Liver (tissue), 9 donors: ENCODE results near the gene SIRT2. TPM values are rescaled to one million over a fixed set of nuclear protein-coding genes. Genes with fewer than 3 reads are reported as not detected.

ENCODE experiments used
- DNase-seq: peaks from one replicate; pipeline ENCODE4 v3.0.0-alpha.2; 2017; ENCODE audit warnings: low spot score
- H3K27ac ChIP-seq, 2 donors: one replicate each; pipeline ENCODE4 v1.7.0; 2013; ENCODE audit warnings: inconsistent platforms in 2 of 2, low read length in 2 of 2, control low read depth in 1 of 2, low read depth in 1 of 2, mild to moderate bottlenecking in 1 of 2
- H3K27me3 ChIP-seq, 4 donors: one replicate each; pipeline versions ENCODE4 v1.6.1 to v1.7.0; 2013; ENCODE audit warnings: low read length in 3 of 4, inconsistent platforms in 1 of 4, mild to moderate bottlenecking in 1 of 4, moderate library complexity in 1 of 4; ENCODE audit not compliant: control insufficient read depth in 4 of 4, insufficient read depth in 4 of 4
- H3K36me3 ChIP-seq, 4 donors: one replicate each; pipeline versions ENCODE4 v1.6.1 to v1.7.0; 2013; ENCODE audit warnings: low read length in 3 of 4, mild to moderate bottlenecking in 3 of 4, low read depth in 1 of 4, moderate library complexity in 1 of 4; ENCODE audit not compliant: control insufficient read depth in 4 of 4, insufficient read depth in 3 of 4
- H3K4me1 ChIP-seq, 4 donors: one replicate each; pipeline versions ENCODE4 v1.6.1 to v1.7.0; 2013; ENCODE audit warnings: low read length in 3 of 4, mild to moderate bottlenecking in 3 of 4, moderate library complexity in 1 of 4; ENCODE audit not compliant: control insufficient read depth in 4 of 4, insufficient read depth in 4 of 4
- H3K4me3 ChIP-seq, 3 donors: one replicate each; pipeline versions ENCODE4 v1.6.1 to v1.7.0; 2013; ENCODE audit warnings: low read length in 3 of 3, control low read depth in 1 of 3, low read depth in 1 of 3, mild to moderate bottlenecking in 1 of 3
- H3K9ac ChIP-seq, 2 donors: one replicate each; pipeline ENCODE4 v1.7.0; 2013; ENCODE audit warnings: low read length in 2 of 2, mild to moderate bottlenecking in 2 of 2, moderate library complexity in 2 of 2, control low read depth in 1 of 2, low read depth in 1 of 2
- H3K9me3 ChIP-seq, 4 donors: one replicate each; pipeline versions ENCODE4 v1.6.1 to v1.7.0; 2013; ENCODE audit warnings: low read length in 3 of 4; ENCODE audit not compliant: control insufficient read depth in 4 of 4
- ATF3 ChIP-seq: IDR thresholded peaks from 2 replicates; pipeline ENCODE4 v1.6.1; 2016; ENCODE audit warnings: antibody characterized with exemption
- CTCF ChIP-seq: fragments of 150-350 bp; IDR thresholded peaks from 2 replicates; pipeline ENCODE4 v1.5.1; 2017; ENCODE audit warnings: improper control_type of control experiment, low read depth, low read length; ENCODE audit not compliant: missing input control
- EGR1 ChIP-seq, 2 donors: IDR thresholded peaks; 2 replicates each; pipeline ENCODE4 v1.6.1; 2016 to 2018; ENCODE audit warnings: antibody characterized with exemption in 2 of 2, low read depth in 2 of 2
- FOXA1 ChIP-seq: IDR thresholded peaks from 2 replicates; pipeline ENCODE4 v1.6.1; 2016; ENCODE audit warnings: antibody characterized with exemption
- FOXA2 ChIP-seq: IDR thresholded peaks from 2 replicates; pipeline ENCODE4 v1.6.1; 2016; ENCODE audit warnings: antibody characterized with exemption
- GABPA ChIP-seq, 2 donors: IDR thresholded peaks in 1 of 2; conservative IDR thresholded peaks in 1 of 2; 2 replicates each; pipeline ENCODE4 v1.6.1; 2016; ENCODE audit warnings: antibody characterized with exemption in 2 of 2, mild to moderate bottlenecking in 1 of 2, moderate library complexity in 1 of 2
- HNF4A ChIP-seq, 2 donors: conservative IDR thresholded peaks; 2 replicates each; pipeline ENCODE4 v1.6.1; 2016; ENCODE audit warnings: antibody characterized with exemption in 2 of 2, mild to moderate bottlenecking in 2 of 2
- JUND ChIP-seq, 2 donors: IDR thresholded peaks; 2 replicates each; pipeline ENCODE4 v1.6.1; 2016; ENCODE audit warnings: antibody characterized with exemption in 2 of 2
- MAX ChIP-seq: IDR thresholded peaks from 2 replicates; pipeline ENCODE4 v1.6.1; 2016; ENCODE audit warnings: antibody characterized with exemption
- NR2F2 ChIP-seq: IDR thresholded peaks from 2 replicates; pipeline ENCODE4 v1.6.1; 2016; ENCODE audit warnings: antibody characterized with exemption
- RAD21 ChIP-seq, 2 donors: IDR thresholded peaks; 2 replicates each; pipeline ENCODE4 v1.6.1; 2016; ENCODE audit warnings: antibody characterized with exemption in 2 of 2, mild to moderate bottlenecking in 2 of 2
- REST ChIP-seq: IDR thresholded peaks from 2 replicates; pipeline ENCODE4 v1.6.1; 2016; ENCODE audit warnings: antibody characterized with exemption, mild to moderate bottlenecking
- RXRA ChIP-seq, 2 donors: IDR thresholded peaks; 2 replicates each; pipeline ENCODE4 v1.6.1; 2017 to 2018; ENCODE audit warnings: antibody characterized with exemption in 2 of 2, mild to moderate bottlenecking in 1 of 2
- SP1 ChIP-seq: IDR thresholded peaks from 2 replicates; pipeline ENCODE4 v1.6.1; 2018; ENCODE audit warnings: antibody characterized with exemption, mild to moderate bottlenecking
- TAF1 ChIP-seq: conservative IDR thresholded peaks from 2 replicates; pipeline ENCODE4 v1.6.1; 2016; ENCODE audit warnings: antibody characterized with exemption, mild to moderate bottlenecking
- YY1 ChIP-seq: IDR thresholded peaks from 2 replicates; pipeline ENCODE4 v1.6.1; 2016; ENCODE audit warnings: antibody characterized with exemption, mild to moderate bottlenecking
- ZBTB33 ChIP-seq: IDR thresholded peaks from 2 replicates; pipeline ENCODE4 v1.6.1; 2016; ENCODE audit warnings: antibody characterized with exemption
- WGBS: extraction: QIAGEN DNeasy Blood & Tissue Kit; methylation state at CpG from one replicate; pipeline ENCODE4 v1.1.7; 2013; 5-methylcytosine and 5-hydroxymethylcytosine counted together
- polyA plus RNA-seq, 2 donors: library from polyadenylated mRNA; stranded (reverse) in 1 of 2; unstranded in 1 of 2; fragments of 200-250 nt in 1 of 2; fragments of >200 nt in 1 of 2; fragmentation: Nextera tagmentation in 1 of 2; extraction: Ambion mirVana in 1 of 2; gene quantifications; one replicate each; pipeline versions ENCODE4 v1.2.1 to v1.2.3, GENCODE V29; 2013 to 2015
- total RNA-seq, 2 donors: library from RNA; depleted of rRNA; stranded (reverse); fragments of >200 nt; gene quantifications; one replicate each; pipeline ENCODE4 v1.2.3, GENCODE V29; 2014
- donor health status: healthy.
- donor health status: healthy.
- donor health status: healthy.
- donor health status: healthy.
- donor health status: healthy.

SIRT2 gene
- total and polyA plus RNA-seq, 4 donors = 21.8 to 42.2 (median 26.9) TPM

GRCh38 chr19:38868551-38868950 lies 30.9 kb downstream of the SIRT2 start:
- H3K9ac ChIP-seq = no peak overlapping the region
- no peak overlapping the region for H3K27ac ChIP-seq
- H3K4me3 ChIP-seq = no peak overlapping the region
- no peak for TF ChIP-seq RXRA (IDR thresholded peaks at IDR 0.05)
- no peak for TF ChIP-seq ZBTB33
- TF ChIP-seq MAX = no peak
- TF ChIP-seq ATF3 = no peak
- TF ChIP-seq SP1 = no peak
- TF ChIP-seq GABPA (IDR thresholded peaks at IDR 0.05 in 1 of 2, conservative IDR thresholded peaks at IDR 0.05 in 1 of 2) = no peak
- TF ChIP-seq NR2F2 = no peak
- TF ChIP-seq RAD21 (IDR thresholded peaks at IDR 0.05) = no peak
- TF ChIP-seq FOXA2 = no peak
- TF ChIP-seq TAF1 = no peak
- TF ChIP-seq REST = no peak
- no peak for TF ChIP-seq EGR1 (IDR thresholded peaks at IDR 0.05; ENCODE audit: low read depth in 2 of 2)
- peaks cover 0 to 18% (median 11%) of the 10 kb centered on the region in 4 donors for H3K4me1 ChIP-seq
- no peaks in the 10 kb centered on the region for H3K27me3 ChIP-seq
- no peaks in the 10 kb centered on the region for H3K36me3 ChIP-seq
- WGBS = 96% methylated on average over 6 of the region's 6 CpGs
- no peaks in the 10 kb centered on the region for H3K9me3 ChIP-seq
- no peak for DNase-seq

- Histone ChIP-seq H3K27me3 (no peaks in the 10 kb centered on the region), H3K27ac (no peak overlapping the region), H3K9me3 (no peaks in the 10 kb centered on the region), H3K4me3 (no peak overlapping the region), H3K9ac (no peak overlapping the region), H3K36me3 (no peaks in the 10 kb centered on the region), H3K4me1 (peaks cover 0 to 20% (median 13%) of the 10 kb centered on the region in 4 donors)
- no peak for DNase-seq
- WGBS = 91% methylated on average over 10 of the region's 10 CpGs
- no peak for TF ChIP-seq JUND (IDR thresholded peaks at IDR 0.05)
- TF ChIP-seq REST = no peak
- no peak for TF ChIP-seq CTCF
- no peak for TF ChIP-seq SP1
- TF ChIP-seq RAD21 (IDR thresholded peaks at IDR 0.05) = no peak
- TF ChIP-seq RXRA (IDR thresholded peaks at IDR 0.05) = no peak
- TF ChIP-seq HNF4A (conservative IDR thresholded peaks at IDR 0.05) = no peak
- TF ChIP-seq YY1 = no peak
- no peak for TF ChIP-seq FOXA1
These were observed 32.1 kb downstream of the SIRT2 start for GRCh38 chr19:38867171-38867780.
